Measurements from ENCODE around the gene CLEC16A. TPM values are rescaled to one million over a fixed set of nuclear protein-coding genes. Genes with fewer than 3 reads are reported as not detected.

The CLEC16A gene
- total and polyA plus RNA-seq, 2 donors: 10.9 to 19.9 TPM

DNA sequence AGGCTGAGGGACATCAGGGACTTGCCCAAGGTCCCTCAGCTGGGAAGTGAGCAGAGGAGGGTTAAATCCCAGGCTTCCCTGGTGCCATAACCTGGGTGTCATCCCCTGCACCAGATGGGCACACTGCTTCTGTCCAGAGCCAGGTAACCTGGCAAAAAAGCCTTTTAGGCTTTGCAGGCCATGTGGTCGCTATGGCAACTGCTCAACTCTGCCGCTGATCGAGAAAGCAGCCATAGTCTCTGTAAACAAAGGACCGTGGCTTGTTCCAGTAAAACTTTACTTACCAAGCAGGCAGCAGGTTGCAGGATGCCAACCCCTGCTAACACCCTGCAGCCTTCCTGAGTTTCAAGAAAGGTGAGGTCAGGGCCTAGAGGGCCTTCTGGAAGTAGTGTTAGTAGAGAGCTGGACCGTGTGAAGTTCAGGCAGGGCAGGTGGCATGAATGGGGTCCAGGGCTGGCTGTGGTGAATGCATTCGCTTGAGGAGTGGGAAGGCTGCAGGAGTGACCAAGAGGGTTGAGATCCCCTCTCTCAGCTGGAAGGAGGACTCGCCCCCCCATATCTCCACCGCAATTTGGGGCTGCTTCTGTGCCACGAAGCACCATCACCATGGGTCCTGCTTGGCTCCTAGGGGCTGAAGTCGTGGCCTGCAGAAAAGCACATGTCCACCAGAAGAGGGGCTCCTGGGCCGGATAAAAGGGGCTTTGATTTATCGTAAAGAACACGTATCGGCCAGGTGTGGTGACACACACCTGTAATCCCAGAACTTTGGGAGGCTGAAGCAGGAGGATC, 220.3 kb downstream of the CLEC16A start:
- DNase-seq (ENCODE audit: extremely low spot score): no peak
- Histone ChIP-seq H3K27ac (ENCODE audit: low read depth) (no peak overlapping the region), H3K4me1 (ENCODE audit: insufficient read depth) (no peaks in the 10 kb centered on the region), H3K4me3 (ENCODE audit: low read depth, low read length) (no peak overlapping the region), H3K36me3 (ENCODE audit: insufficient read depth) (no peaks in the 10 kb centered on the region)
- WGBS: 87% methylated on average over 14 of the region's 14 CpGs

DNA sequence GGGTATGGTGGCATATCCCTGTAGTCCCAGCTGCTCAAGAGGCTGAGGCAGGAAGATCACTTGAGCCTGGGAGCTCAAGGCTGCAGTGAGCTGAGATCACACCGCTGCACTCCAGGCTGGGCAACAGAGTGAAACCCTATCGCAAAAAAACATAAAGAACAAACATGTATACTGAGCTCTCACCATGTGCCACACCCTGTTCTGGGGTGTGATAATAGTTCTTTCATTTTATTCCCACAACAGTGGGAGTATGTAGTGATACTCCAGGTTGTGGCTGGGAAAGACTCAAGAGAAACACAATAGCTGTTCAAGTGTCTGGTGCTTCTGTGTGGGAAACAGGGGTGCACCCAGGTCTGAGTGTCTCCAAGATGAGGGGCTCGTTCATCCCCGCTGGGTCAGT, 221.0 kb downstream of the CLEC16A start:
- no peaks in the 10 kb centered on the region for H3K4me1 ChIP-seq (ENCODE audit: insufficient read depth)
- no peak overlapping the region for H3K4me3 ChIP-seq (ENCODE audit: low read depth, low read length)
- WGBS: 97% methylated on average over 4 of the region's 4 CpGs
- no peak for DNase-seq (ENCODE audit: extremely low spot score)
- no peak overlapping the region for H3K27ac ChIP-seq (ENCODE audit: low read depth)
- no peaks in the 10 kb centered on the region for H3K36me3 ChIP-seq (ENCODE audit: insufficient read depth)

DNA sequence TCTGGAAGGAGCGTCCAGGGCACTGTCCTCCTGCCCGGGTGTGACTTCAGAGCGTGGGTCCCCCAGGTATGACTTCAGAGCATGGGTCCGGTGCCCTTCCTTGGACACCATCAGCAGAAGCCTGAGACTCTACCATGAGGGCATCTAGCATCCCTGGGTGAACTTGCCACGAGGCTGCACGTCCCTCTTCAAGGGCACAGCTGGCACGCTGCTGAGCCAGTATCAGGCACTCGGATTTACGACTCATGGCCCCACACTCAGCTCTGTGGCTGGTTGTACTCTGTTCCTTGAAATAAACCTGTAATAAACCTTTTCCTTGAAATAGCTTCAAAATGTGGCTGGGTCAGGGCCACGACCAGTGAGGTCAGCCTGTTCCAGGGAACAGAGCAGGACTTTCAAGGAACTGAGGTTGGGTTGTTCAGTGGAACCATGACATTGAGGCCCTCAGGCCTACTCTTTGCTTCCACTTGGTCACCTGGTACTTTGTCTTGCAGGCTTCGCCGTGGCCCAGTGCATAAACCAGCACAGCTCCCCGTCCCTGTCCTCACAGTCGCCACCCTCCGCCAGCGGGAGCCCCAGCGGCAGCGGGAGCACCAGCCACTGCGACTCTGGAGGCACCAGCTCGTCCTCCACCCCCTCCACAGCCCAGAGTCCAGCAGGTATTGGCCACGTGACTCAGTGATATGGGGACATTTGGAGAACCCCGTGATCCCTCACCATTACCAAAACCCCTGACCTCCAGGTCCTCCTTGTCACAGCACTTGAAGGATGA, 221.7 kb downstream of the CLEC16A start:
- H3K4me3 ChIP-seq (ENCODE audit: low read depth, low read length): no peak overlapping the region
- H3K4me1 ChIP-seq (ENCODE audit: insufficient read depth): no peaks in the 10 kb centered on the region
- H3K27ac ChIP-seq (ENCODE audit: low read depth): no peak overlapping the region
- no peaks in the 10 kb centered on the region for H3K36me3 ChIP-seq (ENCODE audit: insufficient read depth)
- 97% methylated on average over 22 of the region's 22 CpGs for WGBS
- DNase-seq (ENCODE audit: extremely low spot score): no peak

DNA sequence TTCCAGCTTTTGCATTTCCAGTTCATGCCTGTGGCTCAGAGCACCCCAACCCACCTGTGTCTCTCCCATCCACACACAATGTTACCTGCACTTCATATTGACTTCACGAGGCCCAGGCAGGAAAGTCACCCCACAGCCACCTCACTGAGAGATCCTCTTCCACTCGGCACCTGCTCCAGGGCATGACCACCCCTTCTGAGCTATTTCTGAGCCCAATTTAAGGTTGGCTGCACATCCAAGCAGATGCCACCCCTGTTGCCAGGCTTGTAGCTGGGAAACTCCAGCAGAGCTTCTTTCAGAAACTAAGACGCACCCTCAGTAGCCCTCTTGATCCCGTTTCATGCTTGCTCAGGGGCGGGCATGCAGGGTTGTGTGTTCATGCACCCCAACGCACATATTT, 223.2 kb downstream of the CLEC16A start:
- Histone ChIP-seq H3K27ac (ENCODE audit: low read depth) (no peak overlapping the region), H3K4me3 (ENCODE audit: low read depth, low read length) (no peak overlapping the region), H3K4me1 (ENCODE audit: insufficient read depth) (no peaks in the 10 kb centered on the region), H3K36me3 (ENCODE audit: insufficient read depth) (no peaks in the 10 kb centered on the region)
- 96% methylated on average over 6 of the region's 6 CpGs for WGBS
- DNase-seq (ENCODE audit: extremely low spot score): no peak

DNA sequence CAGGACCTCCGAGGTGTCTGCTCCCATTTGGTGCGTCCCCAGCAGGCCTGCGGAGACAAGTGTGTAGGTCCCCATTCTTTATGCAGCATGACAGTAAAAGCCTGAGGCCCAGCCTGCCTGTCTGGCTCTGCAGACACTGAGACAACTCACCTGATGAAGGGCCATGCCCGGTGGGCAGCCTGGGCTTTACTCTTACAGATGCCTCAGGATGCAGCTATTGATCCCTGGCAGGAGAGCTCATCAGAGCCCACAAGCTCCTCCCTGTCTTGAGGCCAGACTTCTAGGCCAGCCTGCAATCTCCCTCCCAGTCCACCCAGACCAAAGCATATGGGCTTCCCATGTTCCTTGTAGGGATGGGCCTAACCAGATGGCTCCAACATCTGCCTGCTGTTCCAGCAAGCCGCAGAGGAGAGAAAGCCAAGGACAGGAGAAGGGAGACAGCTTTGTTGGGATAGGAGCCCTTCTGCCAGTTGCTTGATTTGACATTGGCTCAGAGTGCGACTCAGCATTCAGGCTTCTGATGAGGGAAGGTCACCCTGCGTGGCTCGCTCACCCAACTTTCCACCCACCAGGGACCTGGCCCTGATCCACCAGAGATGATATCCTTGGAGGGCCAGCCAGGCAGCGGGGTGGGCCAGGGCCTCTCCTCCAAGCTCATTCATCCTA, 224.2 kb downstream of the CLEC16A start:
- Histone ChIP-seq H3K4me1 (ENCODE audit: insufficient read depth) (no peaks in the 10 kb centered on the region), H3K4me3 (ENCODE audit: low read depth, low read length) (no peak overlapping the region), H3K36me3 (ENCODE audit: insufficient read depth) (no peaks in the 10 kb centered on the region), H3K27ac (ENCODE audit: low read depth) (no peak overlapping the region)
- DNase-seq (ENCODE audit: extremely low spot score): no peak
- 80% methylated on average over 9 of the region's 9 CpGs for WGBS

DNA sequence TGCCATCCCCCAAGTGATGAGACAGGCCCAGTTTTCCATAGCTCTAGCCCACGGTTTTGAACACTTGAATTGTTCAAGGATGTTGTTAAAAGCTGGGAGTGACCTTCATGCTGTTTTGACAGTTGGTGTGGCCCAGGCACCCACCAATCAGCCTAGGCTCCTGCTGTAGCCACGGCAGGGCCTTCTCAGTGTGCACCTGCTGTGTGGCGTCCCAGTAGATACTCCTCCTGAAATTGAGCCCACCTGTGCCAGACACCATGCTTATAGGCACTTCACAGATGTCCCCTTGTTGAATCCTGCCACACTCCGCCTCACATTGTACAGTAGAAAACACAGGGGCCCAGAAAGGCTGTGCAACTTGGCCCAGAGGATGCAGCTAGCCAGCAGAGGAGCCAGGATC, 225.3 kb downstream of the CLEC16A start:
- no peaks in the 10 kb centered on the region for H3K36me3 ChIP-seq (ENCODE audit: insufficient read depth)
- no peaks in the 10 kb centered on the region for H3K4me1 ChIP-seq (ENCODE audit: insufficient read depth)
- no peak overlapping the region for H3K27ac ChIP-seq (ENCODE audit: low read depth)
- DNase-seq (ENCODE audit: extremely low spot score): no peak
- no peak overlapping the region for H3K4me3 ChIP-seq (ENCODE audit: low read depth, low read length)
- 90% methylated on average over 4 of the region's 4 CpGs for WGBS

GRCh38 chr16:11170201-11170600, 225.8 kb downstream of the CLEC16A start:
- no peaks in the 10 kb centered on the region for H3K4me1 ChIP-seq (ENCODE audit: insufficient read depth)
- H3K27ac ChIP-seq (ENCODE audit: low read depth): no peak overlapping the region
- 92% methylated on average over 7 of the region's 7 CpGs for WGBS
- no peak overlapping the region for H3K4me3 ChIP-seq (ENCODE audit: low read depth, low read length)
- DNase-seq (ENCODE audit: extremely low spot score): no peak
- no peaks in the 10 kb centered on the region for H3K36me3 ChIP-seq (ENCODE audit: insufficient read depth)

DNA sequence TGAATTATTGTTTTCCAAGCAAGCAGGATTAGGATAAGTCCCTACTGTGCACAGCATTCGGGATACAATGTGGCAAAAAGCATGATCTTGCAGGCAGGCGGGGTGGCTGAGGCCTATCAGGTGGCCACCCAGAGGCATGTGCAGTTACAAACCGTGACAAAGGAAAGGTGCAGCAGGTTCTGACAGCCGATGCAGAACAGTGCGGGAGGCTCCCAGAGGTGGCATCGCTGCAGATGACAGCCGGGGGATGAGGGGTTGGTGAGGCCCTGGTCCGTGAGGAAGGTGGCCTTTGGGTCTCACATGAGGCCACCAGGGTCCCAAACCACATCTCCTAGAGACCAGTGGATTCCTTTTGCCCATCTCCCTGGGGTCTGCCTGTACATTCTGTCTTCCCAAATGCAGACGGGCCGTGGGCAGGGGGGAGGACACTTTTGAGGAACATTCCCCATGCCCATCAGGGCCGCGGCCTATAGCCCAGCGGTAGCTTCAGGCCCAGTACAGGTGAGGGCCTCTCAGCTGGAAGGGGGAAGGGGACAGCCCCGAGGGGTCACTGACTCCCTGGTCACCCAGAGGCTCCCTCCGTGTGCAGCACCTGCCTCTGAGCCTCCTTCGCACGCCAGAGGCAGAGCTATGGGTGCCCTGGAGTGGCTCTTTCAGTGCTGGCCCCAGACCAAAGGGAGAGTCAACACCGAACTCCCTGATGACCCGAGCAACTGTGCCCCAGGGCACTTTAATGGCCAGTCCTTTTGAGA, 226.5 kb downstream of the CLEC16A start:
- H3K27ac ChIP-seq (ENCODE audit: low read depth): no peak overlapping the region
- DNase-seq (ENCODE audit: extremely low spot score): no peak
- no peaks in the 10 kb centered on the region for H3K4me1 ChIP-seq (ENCODE audit: insufficient read depth)
- 92% methylated on average over 19 of the region's 19 CpGs for WGBS
- H3K36me3 ChIP-seq (ENCODE audit: insufficient read depth): no peaks in the 10 kb centered on the region
- H3K4me3 ChIP-seq (ENCODE audit: low read depth, low read length): no peak overlapping the region

DNA sequence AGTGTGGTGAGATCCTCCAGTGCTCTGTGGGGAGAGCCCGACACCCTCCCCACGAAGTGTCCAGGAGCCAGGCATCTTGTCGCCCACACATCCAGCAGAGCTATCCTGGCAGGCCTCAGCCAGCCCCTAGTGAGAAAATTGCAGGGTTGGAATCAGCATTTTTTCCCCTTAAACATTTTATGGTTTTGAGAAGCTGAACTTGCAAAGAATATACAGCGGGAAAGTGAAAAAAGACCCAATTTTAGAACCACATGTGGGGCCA, 227.0 kb downstream of the CLEC16A start:
- 88% methylated on average over 4 of the region's 4 CpGs for WGBS
- Histone ChIP-seq H3K4me3 (ENCODE audit: low read depth, low read length) (no peak overlapping the region), H3K27ac (ENCODE audit: low read depth) (no peak overlapping the region), H3K4me1 (ENCODE audit: insufficient read depth) (no peaks in the 10 kb centered on the region), H3K36me3 (ENCODE audit: insufficient read depth) (no peaks in the 10 kb centered on the region)
- no peak for DNase-seq (ENCODE audit: extremely low spot score)

DNA sequence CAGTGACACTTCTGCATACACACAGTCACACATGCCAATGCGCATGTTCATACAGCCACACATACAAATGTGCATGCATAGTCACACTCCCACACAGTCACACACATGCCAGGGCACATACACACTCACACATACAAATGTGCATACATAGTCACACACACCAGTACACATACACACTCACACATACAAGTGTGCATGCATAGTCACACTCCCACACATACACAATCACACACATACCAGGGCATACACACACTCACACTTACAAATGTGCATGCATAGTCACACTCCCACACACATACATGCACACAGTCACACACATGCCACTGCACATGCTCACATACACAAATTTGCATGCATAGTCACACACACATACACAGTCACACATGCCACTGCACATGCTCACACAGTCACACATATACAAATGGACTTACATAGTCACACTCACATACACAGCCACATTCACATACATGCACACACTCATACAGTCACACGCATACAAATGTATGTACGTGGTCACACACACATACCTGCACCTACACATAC, 227.5 kb downstream of the CLEC16A start:
- DNase-seq (ENCODE audit: extremely low spot score): no peak
- WGBS: 95% methylated on average over 3 of the region's 3 CpGs
- Histone ChIP-seq H3K27ac (ENCODE audit: low read depth) (no peak overlapping the region), H3K4me1 (ENCODE audit: insufficient read depth) (no peaks in the 10 kb centered on the region), H3K4me3 (ENCODE audit: low read depth, low read length) (no peak overlapping the region), H3K36me3 (ENCODE audit: insufficient read depth) (no peaks in the 10 kb centered on the region)

GRCh38 chr16:11173426-11173825, 229.1 kb downstream of the CLEC16A start:
- WGBS: 92% methylated on average over 15 of the region's 15 CpGs
- Histone ChIP-seq H3K36me3 (ENCODE audit: insufficient read depth) (no peaks in the 10 kb centered on the region), H3K4me1 (ENCODE audit: insufficient read depth) (no peaks in the 10 kb centered on the region), H3K27ac (ENCODE audit: low read depth) (no peak overlapping the region), H3K4me3 (ENCODE audit: low read depth, low read length) (no peak overlapping the region)
- no peak for DNase-seq (ENCODE audit: extremely low spot score)

- WGBS: 97% methylated on average over 26 of the region's 26 CpGs
- no peak overlapping the region for H3K4me3 ChIP-seq (ENCODE audit: low read depth, low read length)
- no peak for DNase-seq (ENCODE audit: extremely low spot score)
- H3K27ac ChIP-seq (ENCODE audit: low read depth): no peak overlapping the region
- H3K4me1 ChIP-seq (ENCODE audit: insufficient read depth): no peaks in the 10 kb centered on the region
- no peaks in the 10 kb centered on the region for H3K36me3 ChIP-seq (ENCODE audit: insufficient read depth)
Observed at GRCh38 chr16:11174141-11174540, 229.8 kb downstream of the CLEC16A start.

GRCh38 chr16:11175106-11175786, 230.9 kb downstream of the CLEC16A start:
- H3K36me3 ChIP-seq (ENCODE audit: insufficient read depth): no peaks in the 10 kb centered on the region

More at GRCh38 chr16:11175106-11175786, 230.9 kb downstream of the CLEC16A start:
- WGBS: 79% methylated on average over 7 of the region's 7 CpGs
- DNase-seq (ENCODE audit: extremely low spot score): no peak
- H3K4me1 ChIP-seq (ENCODE audit: insufficient read depth): no peaks in the 10 kb centered on the region
- H3K4me3 ChIP-seq (ENCODE audit: low read depth, low read length): no peak overlapping the region
- H3K27ac ChIP-seq (ENCODE audit: low read depth): no peak overlapping the region
